HepG2 (cell line): ENCODE measurements around the gene MIEF1. TPM values are rescaled to one million over a fixed set of nuclear protein-coding genes. Genes with fewer than 3 reads are reported as not detected.
A peak's percentile ranks its signal among the peaks of the same experiment; 100 is the strongest.

Source experiments
- ATRX ChIP-seq: sonication (generic); formaldehyde crosslinking; IDR thresholded peaks from 2 replicates; pipeline ENCODE4 v1.4.0; 2020; ENCODE audit warnings: missing genetic modification reagents, borderline replicate concordance
- KDM6A ChIP-seq: IDR thresholded peaks from 2 replicates; pipeline ENCODE4 v1.6.1; 2016; ENCODE audit warnings: low read depth
- PPARG ChIP-seq: conservative IDR thresholded peaks from 2 replicates; pipeline ENCODE4 v1.6.1; 2016; ENCODE audit warnings: missing biosample characterization, missing genetic modification reagents
- REPIN1 ChIP-seq: sonication (generic); formaldehyde crosslinking; IDR thresholded peaks from 2 replicates; pipeline ENCODE4 v1.8.0; 2022; ENCODE audit warnings: missing genetic modification reagents, low read depth, mild to moderate bottlenecking, borderline replicate concordance
- TBL1XR1 ChIP-seq: fragments of 150-350 bp; IDR thresholded peaks from 2 replicates; pipeline ENCODE4 v1.6.1; 2014; ENCODE audit warnings: borderline replicate concordance, low read length; ENCODE audit not compliant: partially characterized antibody
- YEATS2 ChIP-seq: sonication (generic); formaldehyde crosslinking; IDR thresholded peaks from 2 replicates; pipeline ENCODE4 v1.4.0; 2020; ENCODE audit warnings: missing genetic modification reagents, borderline replicate concordance
- ZNF589 ChIP-seq: sonication (generic); formaldehyde crosslinking; conservative IDR thresholded peaks from 2 replicates; pipeline ENCODE4 v1.8.0; 2022; ENCODE audit warnings: mild to moderate bottlenecking, moderate library complexity, missing genetic modification reagents
- ZNF747 ChIP-seq: sonication (generic); formaldehyde crosslinking; IDR thresholded peaks from 2 replicates; pipeline ENCODE4 v1.8.1; 2023; ENCODE audit warnings: missing genetic modification reagents, mild to moderate bottlenecking, borderline replicate concordance
- ZNF749 ChIP-seq: sonication (generic); formaldehyde crosslinking; IDR thresholded peaks from 2 replicates; pipeline ENCODE4 v1.8.0; 2022; ENCODE audit warnings: mild to moderate bottlenecking, missing genetic modification reagents, moderate library complexity, borderline replicate concordance
- polyA plus RNA-seq, 8 experiments: library from polyadenylated mRNA; depleted of rRNA in 3 of 8; stranded (reverse) in 7 of 8; unstranded in 1 of 8; fragments of >200 nt; fragmentation: Illumina TruSeq in 4 of 8; extraction: Trizol in 4 of 8; gene quantifications; 2 replicates each; pipeline versions ENCODE4 v1.2.1 to v1.2.3, GENCODE V29; 2011 to 2016; ENCODE audit warnings: low read depth in 4 of 8, missing spikeins in 1 of 8, mixed read lengths in 1 of 8; ENCODE audit not compliant: insufficient read depth in 1 of 8
- total RNA-seq, 5 experiments: library from RNA; depleted of rRNA; stranded (reverse); fragments of >200 nt; fragmentation: Illumina TruSeq; extraction: Trizol; gene quantifications; 2 replicates each; pipeline ENCODE4 v1.2.3, GENCODE V29; 2016; ENCODE audit warnings: low read depth in 1 of 5
- TF ChIP-seq, protein P1 (sequence below): sonication (generic); formaldehyde crosslinking; IDR thresholded peaks from 2 replicates; pipeline ENCODE4 v1.5.1; 2020; ENCODE audit warnings: mild to moderate bottlenecking, moderate library complexity, missing genetic modification reagents
- TF ChIP-seq, protein P2 (sequence below): sonication (generic); formaldehyde crosslinking; IDR thresholded peaks from 2 replicates; pipeline ENCODE4 v1.5.0; 2020; ENCODE audit warnings: mild to moderate bottlenecking, missing genetic modification reagents
- TF ChIP-seq, protein P3 (sequence below): sonication (generic); formaldehyde crosslinking; IDR thresholded peaks from 2 replicates; pipeline ENCODE4 v1.4.0; 2020; ENCODE audit warnings: missing genetic modification reagents
- TF ChIP-seq, protein P4 (sequence below): sonication (generic); formaldehyde crosslinking; IDR thresholded peaks from 2 replicates; pipeline ENCODE4 v1.4.0; 2020; ENCODE audit warnings: low read depth, mild to moderate bottlenecking, missing genetic modification reagents
- TF ChIP-seq, protein P5 (sequence below): IDR thresholded peaks from 2 replicates; pipeline ENCODE4 v1.6.1; 2016; ENCODE audit warnings: missing compliant biosample characterization, missing genetic modification reagents, borderline replicate concordance
- TF ChIP-seq, protein P6 (sequence below): sonication (generic); formaldehyde crosslinking; conservative IDR thresholded peaks from 2 replicates; pipeline ENCODE4 v1.5.0; 2020; ENCODE audit warnings: missing genetic modification reagents
- TF ChIP-seq, protein P7 (sequence below): IDR thresholded peaks from 2 replicates; pipeline ENCODE4 v1.6.1; 2016; ENCODE audit warnings: control low read depth

The MIEF1 gene
- total and polyA plus RNA-seq, 2 of the 13 experiments (the other 11 are each of a cell fraction or from before 2014, with no cell fraction given): 21.7 to 34.8 TPM

DNA sequence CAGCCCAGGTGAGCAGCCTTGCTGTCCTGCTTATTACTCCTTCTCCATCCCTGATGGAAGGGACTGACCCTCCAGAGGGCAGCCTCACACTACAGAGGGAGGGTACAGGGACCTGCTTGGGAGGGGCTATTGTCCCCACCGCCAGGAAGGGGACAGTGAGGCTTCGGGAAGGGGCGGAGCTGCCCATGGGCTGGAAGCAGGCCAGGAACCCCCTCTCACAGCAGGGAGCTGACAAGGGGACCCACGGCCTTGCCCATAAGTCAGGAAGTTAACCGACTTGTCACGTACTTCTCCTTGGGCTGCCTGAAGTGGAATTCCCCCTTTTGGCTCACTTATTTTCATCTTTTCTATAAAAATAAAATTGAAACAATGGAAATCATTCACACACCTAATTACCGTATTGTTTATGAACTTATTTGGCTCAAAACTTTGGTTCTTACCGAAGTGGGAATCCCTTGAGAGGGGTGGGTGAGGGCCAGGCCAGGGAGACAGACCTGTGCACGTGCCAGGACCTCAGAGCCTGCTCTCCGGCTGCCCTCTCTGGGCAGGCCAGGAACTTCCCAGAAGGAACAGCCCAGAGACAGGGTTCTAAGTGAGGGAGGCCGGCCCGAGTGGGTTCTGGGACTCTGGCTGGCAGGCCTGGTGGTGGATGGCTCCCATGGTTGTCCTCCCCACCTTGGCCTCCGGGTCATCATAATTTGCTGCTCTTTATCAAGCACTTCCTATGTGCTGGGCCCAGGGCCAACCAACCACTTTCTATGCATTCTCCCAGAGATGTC, 39.5 kb upstream of the MIEF1 start (continued):
- TF ChIP-seq TBL1XR1 (no peak), PPARG (CRISPR knock-in tag) (no peak), REPIN1 (no peak), KDM6A (no peak), ATRX (no peak), ZNF589 (CRISPR knock-in tag) (no peak), ZNF749 (CRISPR knock-in tag) (no peak), YEATS2 (no peak), ZNF747 (CRISPR knock-in tag) (no peak)
- TF ChIP-seq, protein P1, sequence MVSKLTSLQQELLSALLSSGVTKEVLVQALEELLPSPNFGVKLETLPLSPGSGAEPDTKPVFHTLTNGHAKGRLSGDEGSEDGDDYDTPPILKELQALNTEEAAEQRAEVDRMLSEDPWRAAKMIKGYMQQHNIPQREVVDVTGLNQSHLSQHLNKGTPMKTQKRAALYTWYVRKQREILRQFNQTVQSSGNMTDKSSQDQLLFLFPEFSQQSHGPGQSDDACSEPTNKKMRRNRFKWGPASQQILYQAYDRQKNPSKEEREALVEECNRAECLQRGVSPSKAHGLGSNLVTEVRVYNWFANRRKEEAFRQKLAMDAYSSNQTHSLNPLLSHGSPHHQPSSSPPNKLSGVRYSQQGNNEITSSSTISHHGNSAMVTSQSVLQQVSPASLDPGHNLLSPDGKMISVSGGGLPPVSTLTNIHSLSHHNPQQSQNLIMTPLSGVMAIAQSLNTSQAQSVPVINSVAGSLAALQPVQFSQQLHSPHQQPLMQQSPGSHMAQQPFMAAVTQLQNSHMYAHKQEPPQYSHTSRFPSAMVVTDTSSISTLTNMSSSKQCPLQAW (CRISPR knock-in tag): no peak
- TF ChIP-seq, protein P2, sequence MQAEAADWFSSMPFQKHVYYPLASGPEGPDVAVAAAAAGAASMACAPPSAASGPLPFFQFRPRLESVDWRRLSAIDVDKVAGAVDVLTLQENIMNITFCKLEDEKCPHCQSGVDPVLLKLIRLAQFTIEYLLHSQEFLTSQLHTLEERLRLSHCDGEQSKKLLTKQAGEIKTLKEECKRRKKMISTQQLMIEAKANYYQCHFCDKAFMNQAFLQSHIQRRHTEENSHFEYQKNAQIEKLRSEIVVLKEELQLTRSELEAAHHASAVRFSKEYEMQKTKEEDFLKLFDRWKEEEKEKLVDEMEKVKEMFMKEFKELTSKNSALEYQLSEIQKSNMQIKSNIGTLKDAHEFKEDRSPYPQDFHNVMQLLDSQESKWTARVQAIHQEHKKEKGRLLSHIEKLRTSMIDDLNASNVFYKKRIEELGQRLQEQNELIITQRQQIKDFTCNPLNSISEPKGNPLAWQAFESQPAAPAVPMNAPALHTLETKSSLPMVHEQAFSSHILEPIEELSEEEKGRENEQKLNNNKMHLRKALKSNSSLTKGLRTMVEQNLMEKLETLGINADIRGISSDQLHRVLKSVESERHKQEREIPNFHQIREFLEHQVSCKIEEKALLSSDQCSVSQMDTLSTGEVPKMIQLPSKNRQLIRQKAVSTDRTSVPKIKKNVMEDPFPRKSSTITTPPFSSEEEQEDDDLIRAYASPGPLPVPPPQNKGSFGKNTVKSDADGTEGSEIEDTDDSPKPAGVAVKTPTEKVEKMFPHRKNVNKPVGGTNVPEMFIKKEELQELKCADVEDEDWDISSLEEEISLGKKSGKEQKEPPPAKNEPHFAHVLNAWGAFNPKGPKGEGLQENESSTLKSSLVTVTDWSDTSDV: no peak
- TF ChIP-seq, protein P3, sequence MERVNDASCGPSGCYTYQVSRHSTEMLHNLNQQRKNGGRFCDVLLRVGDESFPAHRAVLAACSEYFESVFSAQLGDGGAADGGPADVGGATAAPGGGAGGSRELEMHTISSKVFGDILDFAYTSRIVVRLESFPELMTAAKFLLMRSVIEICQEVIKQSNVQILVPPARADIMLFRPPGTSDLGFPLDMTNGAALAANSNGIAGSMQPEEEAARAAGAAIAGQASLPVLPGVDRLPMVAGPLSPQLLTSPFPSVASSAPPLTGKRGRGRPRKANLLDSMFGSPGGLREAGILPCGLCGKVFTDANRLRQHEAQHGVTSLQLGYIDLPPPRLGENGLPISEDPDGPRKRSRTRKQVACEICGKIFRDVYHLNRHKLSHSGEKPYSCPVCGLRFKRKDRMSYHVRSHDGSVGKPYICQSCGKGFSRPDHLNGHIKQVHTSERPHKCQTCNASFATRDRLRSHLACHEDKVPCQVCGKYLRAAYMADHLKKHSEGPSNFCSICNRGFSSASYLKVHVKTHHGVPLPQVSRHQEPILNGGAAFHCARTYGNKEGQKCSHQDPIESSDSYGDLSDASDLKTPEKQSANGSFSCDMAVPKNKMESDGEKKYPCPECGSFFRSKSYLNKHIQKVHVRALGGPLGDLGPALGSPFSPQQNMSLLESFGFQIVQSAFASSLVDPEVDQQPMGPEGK (CRISPR knock-in tag): peak; percentile 85
- TF ChIP-seq, protein P4, sequence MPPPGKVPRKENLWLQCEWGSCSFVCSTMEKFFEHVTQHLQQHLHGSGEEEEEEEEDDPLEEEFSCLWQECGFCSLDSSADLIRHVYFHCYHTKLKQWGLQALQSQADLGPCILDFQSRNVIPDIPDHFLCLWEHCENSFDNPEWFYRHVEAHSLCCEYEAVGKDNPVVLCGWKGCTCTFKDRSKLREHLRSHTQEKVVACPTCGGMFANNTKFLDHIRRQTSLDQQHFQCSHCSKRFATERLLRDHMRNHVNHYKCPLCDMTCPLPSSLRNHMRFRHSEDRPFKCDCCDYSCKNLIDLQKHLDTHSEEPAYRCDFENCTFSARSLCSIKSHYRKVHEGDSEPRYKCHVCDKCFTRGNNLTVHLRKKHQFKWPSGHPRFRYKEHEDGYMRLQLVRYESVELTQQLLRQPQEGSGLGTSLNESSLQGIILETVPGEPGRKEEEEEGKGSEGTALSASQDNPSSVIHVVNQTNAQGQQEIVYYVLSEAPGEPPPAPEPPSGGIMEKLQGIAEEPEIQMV: no peak
- TF ChIP-seq, protein P5, sequence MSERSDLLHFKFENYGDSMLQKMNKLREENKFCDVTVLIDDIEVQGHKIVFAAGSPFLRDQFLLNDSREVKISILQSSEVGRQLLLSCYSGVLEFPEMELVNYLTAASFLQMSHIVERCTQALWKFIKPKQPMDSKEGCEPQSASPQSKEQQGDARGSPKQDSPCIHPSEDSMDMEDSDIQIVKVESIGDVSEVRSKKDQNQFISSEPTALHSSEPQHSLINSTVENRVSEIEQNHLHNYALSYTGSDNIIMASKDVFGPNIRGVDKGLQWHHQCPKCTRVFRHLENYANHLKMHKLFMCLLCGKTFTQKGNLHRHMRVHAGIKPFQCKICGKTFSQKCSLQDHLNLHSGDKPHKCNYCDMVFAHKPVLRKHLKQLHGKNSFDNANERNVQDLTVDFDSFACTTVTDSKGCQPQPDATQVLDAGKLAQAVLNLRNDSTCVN: no peak
- TF ChIP-seq, protein P6, sequence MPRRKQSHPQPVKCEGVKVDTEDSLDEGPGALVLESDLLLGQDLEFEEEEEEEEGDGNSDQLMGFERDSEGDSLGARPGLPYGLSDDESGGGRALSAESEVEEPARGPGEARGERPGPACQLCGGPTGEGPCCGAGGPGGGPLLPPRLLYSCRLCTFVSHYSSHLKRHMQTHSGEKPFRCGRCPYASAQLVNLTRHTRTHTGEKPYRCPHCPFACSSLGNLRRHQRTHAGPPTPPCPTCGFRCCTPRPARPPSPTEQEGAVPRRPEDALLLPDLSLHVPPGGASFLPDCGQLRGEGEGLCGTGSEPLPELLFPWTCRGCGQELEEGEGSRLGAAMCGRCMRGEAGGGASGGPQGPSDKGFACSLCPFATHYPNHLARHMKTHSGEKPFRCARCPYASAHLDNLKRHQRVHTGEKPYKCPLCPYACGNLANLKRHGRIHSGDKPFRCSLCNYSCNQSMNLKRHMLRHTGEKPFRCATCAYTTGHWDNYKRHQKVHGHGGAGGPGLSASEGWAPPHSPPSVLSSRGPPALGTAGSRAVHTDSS: no peak
- TF ChIP-seq, protein P7, sequence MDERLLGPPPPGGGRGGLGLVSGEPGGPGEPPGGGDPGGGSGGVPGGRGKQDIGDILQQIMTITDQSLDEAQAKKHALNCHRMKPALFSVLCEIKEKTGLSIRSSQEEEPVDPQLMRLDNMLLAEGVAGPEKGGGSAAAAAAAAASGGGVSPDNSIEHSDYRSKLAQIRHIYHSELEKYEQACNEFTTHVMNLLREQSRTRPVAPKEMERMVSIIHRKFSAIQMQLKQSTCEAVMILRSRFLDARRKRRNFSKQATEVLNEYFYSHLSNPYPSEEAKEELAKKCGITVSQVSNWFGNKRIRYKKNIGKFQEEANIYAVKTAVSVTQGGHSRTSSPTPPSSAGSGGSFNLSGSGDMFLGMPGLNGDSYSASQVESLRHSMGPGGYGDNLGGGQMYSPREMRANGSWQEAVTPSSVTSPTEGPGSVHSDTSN: no peak
